GM10248 (cell line): ENCODE data around the gene PCDH9.

ENCODE experiments used
- CTCF ChIA-PET: fragments of 300-600 bp; sonication (Branson Sonifier 250); formaldehyde crosslinking; extraction: SDS; loops from one replicate; lab custom pipeline; 2021; ENCODE audit warnings: antibody characterized with exemption; lab: Yijun Ruan, JAX
- POLR2A ChIA-PET: fragments of 350-650 bp; sonication (Branson Sonifier 250); formaldehyde crosslinking; extraction: SDS; loops from one replicate; lab custom pipeline; 2020; ENCODE audit warnings: antibody characterized with exemption; lab: Yijun Ruan, JAX
- DNase-seq: peaks from one replicate; pipeline ENCODE4 v3.0.0; 2012; ENCODE audit errors: extremely low spot score
- TF ChIP-seq, protein P1 (sequence below): IDR thresholded peaks from 2 replicates; pipeline ENCODE4 v1.5.1; 2012; ENCODE audit warnings: mild to moderate bottlenecking, low read depth; ENCODE audit errors: extremely low read depth, missing control alignments, control extremely low read depth

PCDH9 gene

DNA sequence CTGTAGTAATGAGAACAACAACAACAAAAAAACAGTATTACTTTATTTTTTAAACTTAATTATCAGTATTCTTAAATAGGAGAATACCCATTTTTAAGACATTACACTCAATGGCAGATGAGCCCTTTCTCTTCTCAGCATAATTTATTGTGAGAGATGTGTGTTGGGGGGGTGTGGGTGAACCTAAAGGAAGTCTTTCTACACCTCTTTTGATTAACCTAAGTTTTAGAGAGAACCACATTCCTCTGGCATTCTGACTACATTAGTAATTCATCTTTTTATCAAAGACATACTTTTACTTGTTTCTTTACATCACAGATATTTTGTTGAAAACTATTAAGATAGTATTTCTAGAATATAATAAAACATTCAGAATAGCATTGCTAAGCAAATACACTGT is 890.9 kb downstream of the PCDH9 start:
- POLR2A ChIA-PET, result no interaction called here
- CTCF ChIA-PET, result no interaction called here
- DNase-seq, result no peak
- TF ChIP-seq, protein P1, sequence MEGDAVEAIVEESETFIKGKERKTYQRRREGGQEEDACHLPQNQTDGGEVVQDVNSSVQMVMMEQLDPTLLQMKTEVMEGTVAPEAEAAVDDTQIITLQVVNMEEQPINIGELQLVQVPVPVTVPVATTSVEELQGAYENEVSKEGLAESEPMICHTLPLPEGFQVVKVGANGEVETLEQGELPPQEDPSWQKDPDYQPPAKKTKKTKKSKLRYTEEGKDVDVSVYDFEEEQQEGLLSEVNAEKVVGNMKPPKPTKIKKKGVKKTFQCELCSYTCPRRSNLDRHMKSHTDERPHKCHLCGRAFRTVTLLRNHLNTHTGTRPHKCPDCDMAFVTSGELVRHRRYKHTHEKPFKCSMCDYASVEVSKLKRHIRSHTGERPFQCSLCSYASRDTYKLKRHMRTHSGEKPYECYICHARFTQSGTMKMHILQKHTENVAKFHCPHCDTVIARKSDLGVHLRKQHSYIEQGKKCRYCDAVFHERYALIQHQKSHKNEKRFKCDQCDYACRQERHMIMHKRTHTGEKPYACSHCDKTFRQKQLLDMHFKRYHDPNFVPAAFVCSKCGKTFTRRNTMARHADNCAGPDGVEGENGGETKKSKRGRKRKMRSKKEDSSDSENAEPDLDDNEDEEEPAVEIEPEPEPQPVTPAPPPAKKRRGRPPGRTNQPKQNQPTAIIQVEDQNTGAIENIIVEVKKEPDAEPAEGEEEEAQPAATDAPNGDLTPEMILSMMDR, result no peak

DNA sequence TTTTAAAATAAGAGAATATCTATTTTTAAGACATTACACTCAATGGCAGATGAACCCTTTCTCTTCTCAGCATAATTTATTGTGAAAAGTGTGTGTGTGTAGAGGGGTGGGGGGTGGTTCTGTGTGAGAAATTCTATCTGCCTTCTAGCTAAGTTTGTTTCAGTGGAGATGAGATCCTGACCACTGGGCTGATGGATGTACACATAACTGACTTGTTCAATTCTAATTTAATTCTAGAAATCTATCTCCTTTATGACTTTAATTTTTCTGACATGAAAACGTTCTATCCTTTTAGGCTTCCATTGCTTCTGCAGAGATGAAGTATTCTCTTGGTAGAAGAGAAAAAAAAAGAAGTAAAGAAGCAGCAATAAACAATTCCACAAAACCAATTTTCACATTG is 891.6 kb downstream of the PCDH9 start:
- no peak for DNase-seq
- ChIA-PET POLR2A (no interaction called here), CTCF (no interaction called here)
- TF ChIP-seq, protein P1, result no peak

DNA sequence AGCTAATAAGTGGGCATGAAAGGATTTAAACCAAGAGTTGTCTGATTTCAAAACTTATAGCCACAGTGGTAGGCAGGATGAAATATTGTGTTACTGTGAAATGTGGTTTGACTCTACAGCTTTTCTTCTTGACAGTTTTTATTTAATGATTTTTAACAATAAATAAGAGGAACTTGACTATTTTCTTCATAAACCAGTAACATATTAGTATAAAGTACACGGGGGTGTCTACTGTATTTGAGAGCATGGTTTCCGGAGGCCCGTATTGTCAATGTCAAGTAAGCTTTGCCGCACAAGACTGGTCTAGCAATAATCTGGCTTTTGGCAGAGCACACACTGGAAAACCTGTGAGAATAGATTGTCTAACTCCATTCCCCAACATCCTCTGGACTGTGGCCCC is 894.5 kb downstream of the PCDH9 start:
- POLR2A ChIA-PET, result no interaction called here
- CTCF ChIA-PET, result interaction anchor here (1.0 kb wide), 1 partner anchor 8 kb away, joined by 3 read pairs; no protein-coding TSS in a partner anchor
- no peak for DNase-seq
- TF ChIP-seq, protein P1, result no peak

DNA sequence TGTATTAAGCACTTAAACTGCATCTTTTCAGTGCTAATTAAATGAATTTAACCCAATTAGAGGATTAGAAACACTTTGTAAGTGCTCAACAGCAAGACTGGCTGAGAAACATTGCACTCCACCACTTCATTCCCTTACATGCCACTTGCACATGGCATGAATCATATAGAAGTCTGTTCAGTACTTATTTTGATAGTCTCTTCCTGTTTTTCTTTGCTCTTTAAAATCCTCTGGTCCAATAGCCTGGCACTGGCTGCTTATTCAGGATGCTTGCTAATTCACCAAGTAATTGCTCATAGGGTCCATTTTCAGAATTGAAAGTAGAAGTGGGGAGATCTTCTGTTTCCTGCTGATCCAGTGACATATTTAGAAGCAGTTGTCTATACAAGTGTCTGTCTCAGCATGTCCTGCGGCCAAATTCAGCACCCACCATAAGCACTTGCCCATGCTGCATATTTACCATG is 900.1 kb downstream of the PCDH9 start:
- no peak for DNase-seq
- POLR2A ChIA-PET, result no interaction called here

DNA sequence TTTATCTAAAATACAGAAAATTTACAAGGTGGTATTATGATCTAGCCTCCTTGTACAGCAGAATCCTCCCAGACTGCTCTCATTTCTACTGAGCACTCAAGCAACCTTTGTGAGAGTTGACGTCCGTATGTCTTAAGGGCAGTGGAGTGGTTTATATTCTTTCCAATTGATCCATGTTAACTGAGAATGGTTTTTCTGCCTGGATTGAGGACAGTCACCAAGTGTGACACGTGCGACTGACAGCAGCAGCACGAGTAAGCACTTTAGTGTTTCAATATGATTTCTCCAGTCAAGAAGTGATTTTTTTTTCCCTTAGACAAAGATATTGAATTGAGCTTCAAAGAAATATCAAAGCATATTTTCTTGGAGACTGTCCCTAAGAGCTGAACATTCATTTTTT is 901.7 kb downstream of the PCDH9 start:
- POLR2A ChIA-PET, result no interaction called here
- no peak for DNase-seq
- CTCF ChIA-PET, result no interaction called here
- TF ChIP-seq, protein P1, result no peak

More for the DNA sequence above, 900.1 kb downstream of the PCDH9 start:
- TF ChIP-seq, protein P1, result no peak
- CTCF ChIA-PET, result no interaction called here

DNA sequence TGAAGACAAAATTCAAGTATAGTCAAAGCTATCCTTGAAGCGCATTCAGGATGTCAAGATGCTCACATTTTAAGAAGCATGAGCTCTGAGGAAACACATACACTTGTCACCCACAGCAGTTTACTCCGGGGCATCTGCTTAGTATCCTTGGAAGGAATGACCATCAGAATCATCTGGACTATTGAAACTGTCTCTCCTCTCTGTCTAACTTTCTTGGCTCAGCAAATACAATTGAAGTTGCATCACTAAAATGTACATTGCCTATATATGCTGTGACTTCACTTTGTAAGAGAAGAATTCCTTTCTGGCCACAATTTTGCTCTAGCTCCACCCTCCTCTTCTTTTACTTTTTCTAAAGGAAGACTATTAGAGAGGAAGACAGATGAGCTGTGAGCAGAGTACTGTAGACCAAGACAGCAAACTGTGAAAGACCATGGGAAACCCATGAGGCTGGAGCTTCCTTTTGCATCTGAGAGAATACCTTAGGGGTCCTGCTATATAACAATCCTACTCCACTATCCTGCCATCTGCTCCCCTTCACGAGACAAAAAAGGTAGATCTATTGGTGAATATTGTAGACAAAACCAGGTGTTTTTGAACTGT is 906.3 kb downstream of the PCDH9 start:
- POLR2A ChIA-PET, result no interaction called here
- TF ChIP-seq, protein P1, result no peak
- CTCF ChIA-PET, result interaction anchor here (0.9 to 1.0 kb wide), 2 partner anchors 10 to 24 kb away, joined by 3 read pairs; no protein-coding TSS in a partner anchor
- DNase-seq, result no peak
